GM12872 (cell line): ENCODE data around the gene OR10P1.
A peak's percentile ranks its signal among the peaks of the same experiment; 100 is the strongest.

Experiments used
- TF ChIP-seq, protein P1 (sequence below): IDR thresholded peaks from 3 replicates; pipeline ENCODE4 v1.5.1; 2011; ENCODE audit warnings: low read depth, mild to moderate bottlenecking, low read length, moderate library complexity; ENCODE audit not compliant: insufficient read depth

Gene OR10P1

DNA sequence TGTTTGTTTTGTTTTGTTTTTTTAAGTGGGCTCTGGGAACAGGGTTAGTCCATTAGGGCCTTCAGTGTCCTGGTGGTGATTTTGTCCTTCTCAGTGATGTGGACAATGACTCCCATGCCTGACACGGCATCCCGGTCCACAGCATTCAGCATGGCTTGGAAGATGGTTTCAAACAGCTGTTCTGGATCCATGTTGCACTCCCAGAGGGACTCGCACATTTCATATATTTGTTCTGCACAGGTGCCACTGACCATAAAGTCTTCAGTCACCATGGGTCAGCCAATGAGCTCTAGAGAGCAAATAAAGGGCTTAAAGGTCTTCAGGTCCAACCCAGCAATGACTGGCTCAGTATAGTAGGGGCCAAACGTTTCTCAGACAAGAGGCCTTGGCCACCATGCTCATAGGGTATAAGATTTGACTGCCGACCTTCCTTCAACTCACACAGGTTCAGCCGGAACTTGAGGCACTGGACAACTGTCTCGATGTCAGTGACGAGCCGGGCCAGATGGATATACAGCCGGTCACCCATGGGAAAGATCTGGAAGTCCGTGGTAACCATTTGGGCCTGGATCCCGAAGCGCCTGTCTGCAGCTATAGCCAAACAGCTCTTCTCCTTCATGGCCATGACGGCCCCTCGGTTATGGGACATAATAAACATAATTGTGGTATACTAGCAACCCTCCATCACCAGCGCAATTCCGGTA, 18.0 kb downstream of the OR10P1 start:
- TF ChIP-seq, protein P1, sequence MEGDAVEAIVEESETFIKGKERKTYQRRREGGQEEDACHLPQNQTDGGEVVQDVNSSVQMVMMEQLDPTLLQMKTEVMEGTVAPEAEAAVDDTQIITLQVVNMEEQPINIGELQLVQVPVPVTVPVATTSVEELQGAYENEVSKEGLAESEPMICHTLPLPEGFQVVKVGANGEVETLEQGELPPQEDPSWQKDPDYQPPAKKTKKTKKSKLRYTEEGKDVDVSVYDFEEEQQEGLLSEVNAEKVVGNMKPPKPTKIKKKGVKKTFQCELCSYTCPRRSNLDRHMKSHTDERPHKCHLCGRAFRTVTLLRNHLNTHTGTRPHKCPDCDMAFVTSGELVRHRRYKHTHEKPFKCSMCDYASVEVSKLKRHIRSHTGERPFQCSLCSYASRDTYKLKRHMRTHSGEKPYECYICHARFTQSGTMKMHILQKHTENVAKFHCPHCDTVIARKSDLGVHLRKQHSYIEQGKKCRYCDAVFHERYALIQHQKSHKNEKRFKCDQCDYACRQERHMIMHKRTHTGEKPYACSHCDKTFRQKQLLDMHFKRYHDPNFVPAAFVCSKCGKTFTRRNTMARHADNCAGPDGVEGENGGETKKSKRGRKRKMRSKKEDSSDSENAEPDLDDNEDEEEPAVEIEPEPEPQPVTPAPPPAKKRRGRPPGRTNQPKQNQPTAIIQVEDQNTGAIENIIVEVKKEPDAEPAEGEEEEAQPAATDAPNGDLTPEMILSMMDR, result no peak

- TF ChIP-seq, protein P1, result no peak
Observed at GRCh38 chr12:55657212-55657611, 20.5 kb downstream of the OR10P1 start.

DNA sequence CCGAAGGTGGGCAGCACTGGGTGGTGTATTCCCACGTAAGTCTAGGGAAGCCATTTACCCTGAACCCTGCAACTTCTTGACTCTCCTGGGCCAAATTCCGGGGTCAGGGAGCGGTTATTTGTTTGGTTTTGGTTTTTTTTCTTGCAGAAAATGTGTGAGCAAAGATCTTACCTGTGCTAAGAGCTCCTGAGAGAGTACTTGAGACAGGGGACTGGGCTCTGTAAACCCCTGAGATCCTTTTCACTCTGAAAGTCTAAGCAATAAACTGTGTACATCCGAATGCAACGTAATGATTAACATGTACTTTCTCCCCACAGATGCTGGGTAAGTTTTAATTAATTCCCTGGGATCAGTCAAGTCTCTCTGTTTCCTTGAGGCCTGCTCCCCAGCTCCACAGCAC, 21.5 kb downstream of the OR10P1 start:
- TF ChIP-seq, protein P1, result no peak

GRCh38 chr12:55658635-55659391, 22.1 kb downstream of the OR10P1 start:
- TF ChIP-seq, protein P1, result no peak

DNA sequence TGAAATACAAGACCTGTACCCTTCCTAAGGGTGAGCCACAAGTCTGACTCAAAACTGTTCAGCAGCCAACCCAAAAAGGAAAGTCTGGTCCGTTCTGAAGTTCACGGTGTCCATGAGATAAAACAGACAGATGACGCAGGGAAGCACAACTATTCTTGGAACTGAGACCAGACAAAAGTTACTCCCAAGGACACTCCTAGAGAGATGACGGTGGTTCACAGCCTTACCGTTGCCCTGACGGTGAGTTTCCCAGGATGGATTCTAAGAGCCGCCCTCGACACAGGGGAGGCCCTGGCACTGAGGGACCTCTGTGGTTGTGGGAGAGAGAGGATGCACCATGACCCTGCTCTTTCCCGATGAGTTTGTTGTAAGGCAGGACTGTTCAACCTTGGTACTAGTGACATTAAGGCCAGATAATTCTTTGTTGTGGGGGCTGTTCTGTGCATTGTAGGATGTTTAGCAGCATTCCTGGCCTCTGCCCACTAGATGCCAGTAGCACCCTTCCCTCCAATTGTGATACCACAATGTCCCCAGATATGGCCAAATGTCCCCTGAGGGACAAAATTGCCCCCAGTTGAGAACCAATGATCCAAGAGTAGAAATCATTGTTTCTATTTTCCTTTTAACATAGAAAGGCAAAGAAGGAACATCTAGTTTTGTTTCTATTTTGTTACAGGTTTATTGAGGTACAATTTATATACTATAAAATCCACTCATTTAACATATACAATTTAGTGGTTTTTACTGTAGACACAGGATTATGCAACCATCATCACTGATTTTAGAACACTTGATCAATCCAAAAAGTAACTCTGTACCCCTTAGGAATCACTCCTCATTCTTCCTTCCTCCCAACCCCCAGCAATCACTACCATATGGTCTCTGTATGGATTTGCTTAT, 23.0 kb downstream of the OR10P1 start:
- TF ChIP-seq, protein P1, result peak; percentile 71

- TF ChIP-seq, protein P1, result no peak
Observed at GRCh38 chr12:55663391-55663790, 26.7 kb downstream of the OR10P1 start.

- TF ChIP-seq, protein P1, result no peak
Observed at GRCh38 chr12:55664826-55665225, 28.1 kb downstream of the OR10P1 start.
